HG02970 (cell line): Measurements from ENCODE around the gene EPHB2.

Source experiments
- ATAC-seq: cut with Tn5 transposase; IDR thresholded peaks from one replicate; pipeline ENCODE4 v1.9.1; 2021; ENCODE audit warnings: mild to moderate bottlenecking, moderate library complexity, moderate number of reproducible peaks; ENCODE audit not compliant: unreplicated experiment, low FRiP score

The EPHB2 gene

DNA sequence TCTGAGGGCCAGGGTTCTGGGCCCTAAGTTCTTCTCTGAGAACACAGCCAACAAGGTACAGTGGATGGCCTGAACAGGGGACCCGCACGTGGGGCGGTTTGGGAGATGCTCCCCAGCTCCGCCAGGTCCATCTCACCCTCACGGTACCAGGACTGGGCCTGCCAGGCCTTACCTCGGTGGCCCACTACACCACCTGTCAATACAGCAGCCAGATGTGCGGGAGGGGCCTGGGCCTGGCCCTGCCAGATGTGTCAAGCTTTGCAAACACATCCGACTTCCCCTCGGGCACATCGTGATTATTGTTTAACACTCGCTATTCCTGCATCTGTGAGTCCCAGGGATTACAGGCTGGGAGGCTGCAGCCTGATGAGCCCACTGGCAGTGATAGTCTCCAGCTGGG is 139.6 kb downstream of the EPHB2 start:
- no peak for ATAC-seq

DNA sequence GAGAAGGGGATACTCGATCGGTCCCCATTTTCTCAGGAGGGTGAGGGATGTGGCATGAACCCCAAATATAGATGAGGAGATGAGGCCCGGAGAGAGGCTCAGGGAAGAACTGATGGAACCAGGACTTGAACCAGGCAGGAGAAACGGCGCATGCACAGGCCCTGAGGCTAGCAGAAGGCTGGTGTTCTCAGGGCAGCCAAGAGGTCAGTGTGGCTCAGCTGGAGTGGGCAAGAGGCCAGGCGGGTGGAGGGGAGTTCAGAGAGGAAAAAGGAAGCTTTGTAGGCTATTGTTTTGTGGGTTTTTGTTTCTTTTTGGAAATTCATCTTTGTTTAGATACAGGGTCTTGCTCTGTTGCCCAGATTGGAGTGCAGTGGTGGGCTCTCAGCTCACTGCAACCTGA is 140.0 kb downstream of the EPHB2 start:
- ATAC-seq, result no peak

DNA sequence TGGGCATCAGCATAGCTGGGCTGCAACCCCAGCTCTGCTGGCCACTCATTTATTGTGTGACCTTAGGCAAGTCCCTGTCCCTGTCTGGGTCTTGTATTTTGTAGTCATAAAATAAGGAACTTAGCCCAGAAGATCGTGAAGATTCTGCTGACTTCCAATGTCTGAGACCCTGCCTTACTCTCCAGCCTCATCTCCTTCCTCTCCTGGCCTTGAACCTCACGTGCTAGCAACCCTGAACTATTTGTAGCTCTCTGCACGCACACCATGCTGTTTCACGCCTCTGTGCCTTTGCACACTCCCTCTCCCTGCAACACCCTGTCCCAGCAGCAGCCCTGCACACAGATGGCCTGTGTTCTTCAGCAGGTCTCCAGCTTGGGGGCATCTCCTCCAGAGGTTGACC is 140.9 kb downstream of the EPHB2 start:
- ATAC-seq, result no peak

DNA sequence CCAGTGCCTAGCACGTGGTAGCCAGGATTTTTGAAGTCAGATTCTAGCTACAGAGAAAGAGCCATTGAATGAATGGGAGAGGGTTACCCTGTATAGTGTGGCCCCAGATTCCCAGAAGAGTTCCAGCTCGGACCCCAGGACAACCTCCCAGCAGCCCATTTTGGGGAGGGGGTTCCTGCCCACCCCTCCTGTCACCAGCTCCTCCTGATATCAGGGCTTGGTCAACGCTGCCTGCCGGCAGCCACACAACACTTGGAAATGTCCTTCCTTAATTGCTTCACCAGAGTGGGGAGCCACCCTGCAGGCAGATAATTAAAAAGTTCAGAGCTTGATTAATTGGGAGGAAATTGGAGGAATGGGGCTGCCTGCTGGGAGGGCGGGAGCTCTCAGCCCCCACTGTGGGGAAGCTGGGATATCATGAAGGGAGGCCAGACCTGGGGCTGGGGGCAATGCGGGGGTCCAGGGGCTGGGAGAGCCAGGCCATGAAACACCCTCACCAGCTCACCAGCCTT is 141.6 kb downstream of the EPHB2 start:
- ATAC-seq, result no peak

DNA sequence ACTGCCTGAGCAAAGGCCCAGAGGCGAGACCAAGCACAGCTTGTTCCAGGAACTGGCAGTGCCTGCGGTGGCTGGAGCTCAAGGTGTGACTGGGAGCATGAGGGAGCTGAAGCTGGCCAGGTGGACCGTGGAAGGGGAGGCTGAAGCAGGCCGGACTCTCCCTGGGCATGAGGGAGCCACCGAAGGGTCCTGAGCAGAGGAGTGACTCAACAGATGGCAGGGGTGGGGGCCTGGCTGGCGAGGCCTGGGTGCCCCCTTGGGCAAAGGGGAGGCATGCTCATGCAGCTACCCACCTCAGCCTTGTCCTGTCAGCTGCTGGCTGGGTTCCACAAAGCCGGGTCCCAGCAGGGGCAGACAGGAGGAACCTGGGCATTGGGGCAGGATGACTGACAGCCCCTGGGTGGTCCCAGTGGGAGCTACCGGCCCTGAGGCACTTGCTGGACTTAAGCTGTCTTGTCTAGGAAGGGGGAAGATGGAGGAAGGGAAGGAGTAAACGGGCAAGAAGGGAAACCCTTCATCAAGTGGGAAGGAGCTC is 143.1 kb downstream of the EPHB2 start:
- ATAC-seq, result no peak

DNA sequence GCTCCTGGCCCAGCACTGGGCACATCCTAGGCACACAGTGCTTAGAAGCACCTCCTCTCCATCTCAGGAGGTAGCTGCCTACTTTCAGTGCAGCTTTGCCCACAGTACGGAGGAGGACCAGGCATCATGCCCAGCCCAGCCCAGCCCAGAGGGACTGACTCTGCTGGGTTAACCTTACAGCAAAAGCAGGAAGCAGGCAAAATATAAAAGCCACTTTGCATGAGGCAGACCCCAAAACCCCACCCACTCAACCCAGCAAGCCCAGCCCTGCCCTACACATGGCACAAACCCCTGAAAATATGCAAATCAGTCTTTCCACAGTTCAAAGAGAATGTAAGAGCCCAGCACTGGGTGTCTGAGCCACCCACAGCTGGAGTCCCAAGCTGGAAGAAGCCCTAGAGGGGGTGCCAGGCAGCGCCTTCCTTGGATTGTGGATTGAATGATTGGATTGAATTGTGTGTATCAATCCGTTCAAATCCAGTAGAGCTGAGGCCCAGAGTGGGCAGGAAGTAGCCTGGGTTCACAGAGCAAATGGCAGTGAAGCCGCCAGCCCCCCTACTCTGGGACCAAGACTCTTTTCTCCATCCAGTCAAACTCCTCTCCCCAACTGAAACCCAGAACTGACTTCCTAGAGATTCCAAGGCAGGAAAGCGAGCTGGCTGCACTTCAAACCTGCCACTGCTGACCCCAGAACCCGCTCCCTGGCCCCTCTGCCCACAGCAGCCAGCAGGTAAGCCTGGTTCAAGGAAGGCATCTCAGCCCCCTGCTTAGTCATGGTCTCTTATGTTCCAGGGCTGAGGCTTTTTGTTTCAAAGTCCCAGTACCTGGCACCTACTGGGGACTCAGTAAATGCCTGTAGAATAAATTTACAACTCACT is 144.3 kb downstream of the EPHB2 start:
- no peak for ATAC-seq

DNA sequence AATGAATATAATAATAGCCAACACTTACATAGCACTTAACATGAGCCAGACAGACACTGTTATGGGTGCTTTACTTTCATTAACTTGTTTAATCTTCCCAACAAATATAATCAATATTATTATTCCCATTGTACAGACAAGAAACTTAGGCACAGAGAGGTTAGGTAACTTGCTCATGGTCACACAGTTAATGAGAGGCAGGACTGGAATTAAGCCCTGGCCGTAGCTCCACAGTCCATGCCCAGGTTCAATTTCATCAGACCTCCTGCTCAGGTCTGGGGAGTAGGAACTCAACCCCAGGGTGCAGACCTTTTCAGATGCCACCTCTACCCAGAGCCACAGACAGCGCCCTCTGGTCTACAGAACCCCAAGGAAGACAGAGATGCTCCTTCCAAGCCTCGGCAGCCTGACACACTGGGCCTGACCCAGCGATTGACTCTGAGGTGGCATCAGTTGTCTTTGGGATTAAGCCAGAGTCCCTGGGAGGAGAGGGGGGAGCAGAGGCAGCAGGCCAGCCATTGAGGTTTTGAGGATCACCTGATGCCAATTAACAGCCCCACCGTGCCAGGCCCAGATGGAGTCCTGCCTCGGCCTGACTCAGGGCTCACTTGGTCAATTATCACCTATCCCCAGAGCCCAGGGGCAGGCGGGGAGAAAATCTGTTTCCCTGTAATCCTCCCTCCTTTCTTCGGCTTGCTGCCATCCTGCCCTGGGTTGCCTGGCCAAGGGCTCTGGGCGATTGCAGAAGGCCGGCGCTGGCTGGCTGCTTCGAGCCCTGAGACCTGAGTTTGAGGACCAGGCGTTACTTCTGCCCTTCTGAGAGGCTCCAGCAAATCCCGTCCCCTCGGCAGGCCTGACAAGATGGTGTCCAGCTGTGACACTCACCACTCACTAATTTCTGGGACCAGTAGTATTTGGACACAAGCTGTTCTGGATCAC is 145.3 kb downstream of the EPHB2 start:
- ATAC-seq, result no peak

DNA sequence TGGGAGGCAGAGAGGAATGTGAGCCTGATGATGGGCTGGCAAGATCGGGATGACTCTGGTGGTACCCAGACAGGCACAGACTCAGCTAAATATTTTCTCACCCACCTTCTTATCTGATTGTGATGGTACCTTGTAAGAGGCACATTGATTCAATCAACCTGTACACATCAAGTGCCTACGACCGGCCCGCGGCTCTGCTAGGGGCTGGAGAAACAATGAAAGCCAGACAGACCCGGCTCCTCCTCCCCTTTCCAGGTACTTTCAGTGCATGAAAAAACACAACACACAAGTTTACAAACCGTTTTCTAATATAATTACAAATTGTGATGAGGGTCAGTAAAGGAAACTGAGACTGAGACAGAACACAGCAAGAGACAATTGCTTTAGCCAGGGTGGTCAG is 147.0 kb downstream of the EPHB2 start:
- ATAC-seq, result no peak

DNA sequence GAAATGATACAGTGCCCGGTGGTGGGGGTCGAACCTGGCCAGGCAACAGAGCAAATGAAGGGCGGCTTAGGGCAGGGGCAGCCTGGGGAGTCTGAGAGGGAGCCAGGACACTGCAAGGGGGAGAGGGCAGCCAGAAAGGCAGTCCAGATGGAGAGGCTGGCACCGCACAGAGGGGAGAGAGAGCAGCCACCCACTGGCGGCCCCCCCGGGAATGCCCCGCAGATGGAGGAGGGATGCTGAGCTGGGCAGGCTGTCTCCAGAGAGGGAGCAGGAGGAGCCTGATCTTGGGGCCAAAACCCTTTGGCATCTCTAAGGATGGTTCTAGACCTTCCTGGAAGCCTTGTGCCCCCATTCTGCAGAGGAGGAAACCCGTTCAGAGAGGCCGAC is 149.8 kb downstream of the EPHB2 start:
- ATAC-seq, result no peak

DNA sequence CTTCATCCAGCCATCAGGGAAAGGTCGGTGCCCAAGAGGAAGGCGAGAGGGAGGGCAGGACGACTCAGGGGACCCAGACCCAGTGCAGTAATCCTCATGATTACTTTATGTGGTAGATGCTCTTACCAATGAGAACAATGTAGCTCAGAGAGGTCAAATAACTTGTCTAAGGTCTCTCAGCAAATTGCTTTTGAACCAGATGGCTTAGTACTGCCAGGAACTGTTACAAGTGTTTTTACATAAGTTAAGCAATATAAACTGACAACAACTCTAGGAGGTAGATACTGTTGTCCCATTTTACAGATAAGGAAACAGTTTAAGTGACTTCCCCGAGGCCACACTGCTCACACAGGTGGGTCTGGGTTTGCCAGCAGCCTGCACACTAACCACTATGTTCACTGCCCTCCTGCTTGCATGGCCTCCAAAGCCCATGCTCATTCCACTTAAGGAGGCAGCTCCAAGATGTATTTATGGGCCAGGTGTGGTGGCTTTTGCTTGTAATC is 150.3 kb downstream of the EPHB2 start:
- ATAC-seq, result no peak

DNA sequence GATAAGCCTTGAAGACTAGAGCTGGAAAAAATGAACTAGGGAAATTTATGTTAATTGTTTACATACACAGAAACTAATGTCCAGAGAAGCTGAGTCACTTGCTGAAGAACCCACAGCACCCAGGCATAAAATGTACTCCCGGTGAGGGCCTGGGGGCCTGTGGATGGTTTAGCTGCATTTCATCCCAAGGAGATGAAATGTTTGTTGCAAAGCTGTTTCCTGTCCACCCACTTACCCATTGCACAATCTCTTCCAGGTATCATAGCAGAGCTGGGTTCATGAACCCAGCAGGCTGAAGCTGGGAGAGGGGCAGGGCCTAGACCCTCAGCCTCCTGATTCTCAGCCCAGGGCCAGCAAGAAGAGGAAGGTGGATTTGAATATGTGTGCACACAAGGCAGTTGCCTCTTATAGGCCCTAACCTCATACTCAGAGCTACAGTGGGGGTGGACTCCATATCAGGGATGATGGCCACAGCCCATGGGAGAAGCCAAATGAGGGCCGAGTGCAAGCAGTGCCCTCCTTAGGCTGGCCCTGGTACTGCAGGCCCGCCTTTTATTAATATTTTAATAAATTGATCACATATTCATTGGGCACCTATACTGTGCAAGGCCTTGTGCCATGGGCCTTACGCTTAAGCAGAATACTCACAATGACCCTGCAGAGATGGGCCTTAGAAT is 151.3 kb downstream of the EPHB2 start:
- no peak for ATAC-seq

DNA sequence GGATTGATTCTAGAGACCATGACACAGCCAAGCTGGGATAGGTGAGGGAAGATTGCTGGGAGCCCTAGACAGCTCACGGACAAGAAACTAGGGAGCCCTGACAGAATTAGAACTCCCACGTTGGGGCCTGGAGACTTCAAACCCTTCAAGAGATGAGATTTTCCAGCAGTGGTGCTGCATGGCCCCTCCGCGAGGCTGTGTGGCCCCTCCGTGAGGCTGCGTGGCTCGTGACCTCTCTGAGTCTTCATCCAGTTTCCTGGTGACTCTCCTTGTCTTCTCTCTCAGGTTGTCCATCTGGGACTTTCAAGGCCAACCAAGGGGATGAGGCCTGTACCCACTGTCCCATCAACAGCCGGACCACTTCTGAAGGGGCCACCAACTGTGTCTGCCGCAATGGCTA is 152.1 kb downstream of the EPHB2 start:
- no peak for ATAC-seq

DNA sequence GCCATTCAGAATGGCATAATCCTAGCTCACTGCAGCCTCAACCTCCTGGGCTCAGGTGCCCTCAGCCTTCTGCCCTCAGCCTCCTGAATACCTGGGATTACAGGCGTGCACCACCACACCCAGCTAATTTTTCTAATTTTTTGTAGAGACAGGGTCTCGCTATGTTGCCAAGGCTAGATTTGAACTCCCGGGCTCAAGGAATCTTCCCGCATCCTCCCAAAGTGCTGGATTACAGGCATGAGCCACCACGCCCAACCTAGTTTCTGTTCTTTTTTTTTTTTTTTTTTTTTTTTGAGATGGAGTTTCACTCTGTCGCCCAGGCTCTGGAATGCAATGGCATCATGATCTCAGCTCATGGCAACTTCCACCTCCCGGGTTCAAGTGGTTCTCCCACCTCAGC is 153.1 kb downstream of the EPHB2 start:
- no peak for ATAC-seq

DNA sequence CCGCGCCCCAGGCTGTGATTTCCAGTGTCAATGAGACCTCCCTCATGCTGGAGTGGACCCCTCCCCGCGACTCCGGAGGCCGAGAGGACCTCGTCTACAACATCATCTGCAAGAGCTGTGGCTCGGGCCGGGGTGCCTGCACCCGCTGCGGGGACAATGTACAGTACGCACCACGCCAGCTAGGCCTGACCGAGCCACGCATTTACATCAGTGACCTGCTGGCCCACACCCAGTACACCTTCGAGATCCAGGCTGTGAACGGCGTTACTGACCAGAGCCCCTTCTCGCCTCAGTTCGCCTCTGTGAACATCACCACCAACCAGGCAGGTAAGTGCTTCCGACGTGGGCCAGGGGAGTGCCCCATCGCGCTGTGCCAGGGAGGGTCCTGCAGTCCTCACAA is 154.2 kb downstream of the EPHB2 start:
- ATAC-seq, result no peak

DNA sequence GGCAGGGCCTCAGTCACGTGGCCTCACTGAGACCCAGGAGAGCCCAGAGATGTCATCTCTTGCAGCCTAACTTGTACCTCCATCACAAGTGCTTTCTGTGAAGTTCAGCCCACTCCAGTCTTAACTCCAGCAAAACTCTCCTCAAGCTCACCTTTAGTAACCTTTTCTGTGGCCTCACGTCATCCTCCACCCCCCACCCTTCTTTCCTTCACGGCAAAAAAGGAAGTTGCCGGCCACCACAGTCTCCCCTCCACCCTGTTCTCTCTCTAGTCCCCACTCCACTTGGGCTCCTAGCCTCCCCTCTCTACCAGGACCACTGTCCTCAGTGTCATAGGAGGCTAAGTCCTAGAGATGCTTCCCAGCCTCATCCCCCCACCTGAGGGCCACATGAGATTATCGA is 155.1 kb downstream of the EPHB2 start:
- ATAC-seq, result no peak

DNA sequence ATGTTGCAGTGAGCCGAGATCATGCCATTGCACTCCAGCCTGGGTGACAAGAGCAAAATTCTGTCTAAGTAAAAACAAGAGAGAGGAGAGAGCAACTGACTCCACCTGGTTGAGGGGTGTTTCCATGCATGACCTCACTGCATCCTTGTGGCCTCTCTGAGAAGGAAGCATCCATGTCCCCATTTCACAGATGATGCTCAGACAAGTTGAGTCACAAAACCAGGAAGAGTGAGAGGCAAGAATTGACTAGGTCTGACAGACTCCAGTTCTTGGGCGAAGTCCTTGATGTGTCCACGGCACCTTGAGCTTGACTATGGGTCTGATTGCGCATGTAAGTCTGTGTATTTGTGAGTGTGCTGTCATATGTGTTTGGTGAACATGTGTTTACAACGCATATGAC is 156.2 kb downstream of the EPHB2 start:
- no peak for ATAC-seq

DNA sequence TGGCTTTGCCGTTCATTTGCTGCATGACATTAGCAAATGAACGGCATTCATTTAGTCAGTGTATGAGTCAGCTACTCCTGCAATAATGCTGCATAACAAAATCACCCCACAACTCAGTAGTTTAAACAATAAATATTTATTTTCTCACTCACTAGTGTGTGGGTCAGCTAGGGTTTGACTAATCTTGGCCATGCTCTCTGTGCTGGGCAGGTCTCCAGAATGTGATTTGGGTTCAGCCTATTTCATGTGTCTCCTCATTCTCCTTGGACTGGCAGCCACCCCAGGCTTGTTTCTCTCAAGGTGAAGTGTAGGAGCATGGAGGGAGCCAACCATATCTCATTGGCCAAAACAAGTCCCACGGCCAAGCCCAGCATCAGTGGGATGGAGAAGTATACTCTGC is 157.7 kb downstream of the EPHB2 start:
- no peak for ATAC-seq

DNA sequence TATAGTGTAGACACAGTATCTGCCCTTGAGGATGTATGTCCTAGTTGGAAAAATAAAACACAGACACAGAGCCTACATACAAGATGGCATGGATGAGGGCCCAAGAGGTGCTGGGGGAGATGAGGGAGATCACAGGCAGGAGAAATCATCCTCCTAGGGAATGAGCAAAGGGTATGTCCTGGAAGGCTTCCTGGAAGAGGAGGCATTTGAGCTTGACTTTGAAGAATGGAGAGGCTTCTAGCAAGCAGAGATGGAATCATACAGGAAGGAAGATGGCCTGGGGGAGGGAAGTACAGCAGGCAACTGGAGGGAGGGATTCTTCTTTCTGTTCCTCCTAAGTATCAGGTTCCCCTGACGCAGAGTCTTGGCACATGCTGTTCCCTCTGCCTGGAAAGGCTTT is 158.7 kb downstream of the EPHB2 start:
- no peak for ATAC-seq

DNA sequence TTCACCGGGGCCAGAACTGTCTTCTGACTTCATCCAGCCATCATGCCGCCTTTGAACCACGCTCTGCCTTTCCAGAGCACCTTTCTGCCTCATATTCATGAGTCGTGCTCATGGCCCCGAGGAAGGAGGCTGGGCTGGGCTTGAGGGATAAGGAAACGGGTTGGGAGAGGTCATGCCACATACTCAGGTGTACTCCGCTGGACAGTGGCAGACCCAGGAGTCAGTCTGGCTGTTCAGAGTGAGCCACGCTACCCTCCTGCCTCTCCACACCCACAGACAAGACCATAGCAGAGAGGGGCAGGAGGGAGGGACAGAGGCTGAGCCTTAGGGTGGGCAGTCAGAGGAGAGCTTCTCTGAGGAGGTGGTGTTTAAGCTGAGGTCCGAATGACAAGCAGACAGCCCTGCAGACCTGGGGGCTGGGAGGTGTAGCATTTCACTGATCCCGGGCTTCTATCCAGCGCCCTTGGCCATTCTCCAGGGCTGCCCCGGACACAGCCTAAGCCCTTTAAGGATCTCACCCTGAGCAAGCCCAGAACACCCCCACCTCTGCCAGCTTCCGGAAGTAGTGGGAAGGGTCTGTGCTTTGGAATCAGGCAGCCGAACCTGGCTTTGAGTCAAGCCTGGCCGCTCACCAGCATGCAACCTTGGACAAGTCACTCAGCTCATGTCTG is 159.7 kb downstream of the EPHB2 start:
- no peak for ATAC-seq
